ENCODE results near the gene GET4.

The GET4 gene

GRCh38 chr7:911791-912480, 35.6 kb downstream of the GET4 start:
- no peak for DNase-seq (ENCODE audit: low read depth, low spot score)
- TF ChIP-seq CTCF (IDR thresholded peaks at IDR 0.05; ENCODE audit: low read depth, low read length) = no peak
- H3K4me3 ChIP-seq (ENCODE audit: low read depth, low read length) = no peak overlapping the region
- in situ Hi-C loops (cut with HindIII; ENCODE audit: low sequenced_read_pairs) = no loop called here

GRCh38 chr7:913736-914520, 37.6 kb downstream of the GET4 start:
- in situ Hi-C loops (cut with HindIII; ENCODE audit: low sequenced_read_pairs) = no loop called here
- DNase-seq (ENCODE audit: low read depth, low spot score) = no peak

GRCh38 chr7:914521-915194, 38.3 kb downstream of the GET4 start:
- no peak for TF ChIP-seq CTCF (IDR thresholded peaks at IDR 0.05; ENCODE audit: low read depth, low read length)
- no peak for DNase-seq (ENCODE audit: low read depth, low spot score)
- H3K4me3 ChIP-seq (ENCODE audit: low read depth, low read length) = no peak overlapping the region
- in situ Hi-C loops (cut with HindIII; ENCODE audit: low sequenced_read_pairs) = no loop called here

More at GRCh38 chr7:913736-914520, 37.6 kb downstream of the GET4 start:
- TF ChIP-seq CTCF (IDR thresholded peaks at IDR 0.05; ENCODE audit: low read depth, low read length) = no peak
- H3K4me3 ChIP-seq (ENCODE audit: low read depth, low read length) = no peak overlapping the region

- H3K4me3 ChIP-seq (ENCODE audit: low read depth, low read length) = no peak overlapping the region
- TF ChIP-seq CTCF (IDR thresholded peaks at IDR 0.05; ENCODE audit: low read depth, low read length) = no peak
- no peak for DNase-seq (ENCODE audit: low read depth, low spot score)
- in situ Hi-C loops (cut with HindIII; ENCODE audit: low sequenced_read_pairs) = no loop called here
Measured at GRCh38 chr7:915291-916218, 39.2 kb downstream of the GET4 start.

GRCh38 chr7:916291-916941, 40.1 kb downstream of the GET4 start:
- DNase-seq (ENCODE audit: low read depth, low spot score) = no peak
- H3K4me3 ChIP-seq (ENCODE audit: low read depth, low read length) = no peak overlapping the region
- in situ Hi-C loops (cut with HindIII; ENCODE audit: low sequenced_read_pairs) = no loop called here
- TF ChIP-seq CTCF (IDR thresholded peaks at IDR 0.05; ENCODE audit: low read depth, low read length) = no peak
